CD4-positive, alpha-beta T cell (primary cell): ENCODE results near the gene TAF4B. TPM values are rescaled to one million over a fixed set of nuclear protein-coding genes. Genes with fewer than 3 reads are reported as not detected.

ENCODE experiments used
- ATAC-seq: fragments of 200-7000 bp; cut with Tn5 transposase; one replicate; pipeline ENCODE4 v1.10.0; 2022; ENCODE audit warnings: mild to moderate bottlenecking; ENCODE audit not compliant: poor library complexity
- CTCF ChIA-PET: fragments of 350-600 bp; sonication (Branson Sonifier 250); formaldehyde crosslinking; loops from one replicate; lab custom pipeline; 2021; ENCODE audit warnings: antibody characterized with exemption, inconsistent platforms; lab: Charles Lee
- POLR2A ChIA-PET: fragments of 350-600 bp; sonication (Branson Sonifier 250); formaldehyde crosslinking; loops from one replicate; lab custom pipeline; 2021; ENCODE audit warnings: antibody characterized with exemption, inconsistent platforms; lab: Charles Lee
- DNase-seq, 14 experiments: peaks; one replicate each; pipeline ENCODE4 v3.0.0-alpha.2; 2013 to 2020; ENCODE audit warnings: mixed read lengths in 2 of 14
- H3K27ac ChIP-seq, 2 donors: one replicate each; pipeline versions ENCODE4 v1.5.1 to v1.7.0; 2013; ENCODE audit warnings: low read length in 2 of 2, low read depth in 1 of 2, mild to moderate bottlenecking in 1 of 2
- H3K27me3 ChIP-seq, 2 experiments: 1 replicate in 1 of 2; 2 replicates in 1 of 2; pipeline versions ENCODE4 v1.6.1 to v1.7.0; 2013; ENCODE audit warnings: low read length in 2 of 2, control low read depth in 1 of 2, mild to moderate bottlenecking in 1 of 2, moderate library complexity in 1 of 2; ENCODE audit not compliant: insufficient read depth in 2 of 2, control insufficient read depth in 1 of 2
- H3K36me3 ChIP-seq: one replicate; pipeline ENCODE4 v1.6.1; 2013; ENCODE audit warnings: low read length, control low read depth; ENCODE audit not compliant: insufficient read depth
- H3K4me1 ChIP-seq: one replicate; pipeline ENCODE4 v1.6.1; 2013; ENCODE audit warnings: low read length, control low read depth; ENCODE audit not compliant: insufficient read depth
- H3K4me3 ChIP-seq: one replicate; pipeline ENCODE4 v1.5.1; 2013; ENCODE audit warnings: mild to moderate bottlenecking, low read length, moderate library complexity
- H3K9me3 ChIP-seq, 2 experiments: 1 replicate in 1 of 2; 2 replicates in 1 of 2; pipeline versions ENCODE4 v1.6.1 to v1.7.0; 2013; ENCODE audit warnings: low read length in 2 of 2, mild to moderate bottlenecking in 2 of 2, control low read depth in 1 of 2, moderate library complexity in 1 of 2; ENCODE audit not compliant: control insufficient read depth in 1 of 2, insufficient read depth in 1 of 2
- H3K27ac Mint-ChIP-seq: one replicate; pipeline ENCODE4 v1.8.0; 2020; ENCODE audit warnings: mixed read lengths
- H3K27me3 Mint-ChIP-seq: one replicate; pipeline ENCODE4 v1.8.0; 2021; ENCODE audit warnings: mixed read lengths
- H3K36me3 Mint-ChIP-seq: one replicate; pipeline ENCODE4 v1.8.0; 2021; ENCODE audit warnings: low read depth, mixed read lengths
- H3K4me1 Mint-ChIP-seq: one replicate; pipeline ENCODE4 v1.8.0; 2021; ENCODE audit warnings: low read depth, mixed read lengths
- H3K4me3 Mint-ChIP-seq: one replicate; pipeline ENCODE4 v1.8.0; 2020; ENCODE audit warnings: mild to moderate bottlenecking, mixed read lengths
- H3K9me3 Mint-ChIP-seq: one replicate; pipeline ENCODE4 v1.8.0; 2020; ENCODE audit warnings: mixed read lengths
- intact Hi-C, 2 experiments: fragments of 100-400 bp; cut with DNase I in 1 of 2; cut with micrococcal nuclease in 1 of 2; formaldehyde crosslinking; loops; one replicate each; pipeline versions ENCODE4 v1.15.1 to v1.9.0; 2023 to 2025; cut with DNase I, micrococcal nuclease
- total RNA-seq, 174 experiments: library from RNA in 2 of 174; stranded (reverse) in 2 of 174; gene quantifications; one replicate each; pipeline ENCODE4 v1.2.3 and lab custom pipeline; 2021 to 2026
- TF ChIP-seq, protein P1 (sequence below): fragments of 200-600 bp; IDR thresholded peaks from one replicate; pipeline ENCODE4 v1.8.0; 2022; ENCODE audit warnings: antibody characterized with exemption, mild to moderate bottlenecking

TAF4B gene
- total RNA-seq, 2 experiments from 2014 or later: 13.7 to 14.1 TPM

DNA sequence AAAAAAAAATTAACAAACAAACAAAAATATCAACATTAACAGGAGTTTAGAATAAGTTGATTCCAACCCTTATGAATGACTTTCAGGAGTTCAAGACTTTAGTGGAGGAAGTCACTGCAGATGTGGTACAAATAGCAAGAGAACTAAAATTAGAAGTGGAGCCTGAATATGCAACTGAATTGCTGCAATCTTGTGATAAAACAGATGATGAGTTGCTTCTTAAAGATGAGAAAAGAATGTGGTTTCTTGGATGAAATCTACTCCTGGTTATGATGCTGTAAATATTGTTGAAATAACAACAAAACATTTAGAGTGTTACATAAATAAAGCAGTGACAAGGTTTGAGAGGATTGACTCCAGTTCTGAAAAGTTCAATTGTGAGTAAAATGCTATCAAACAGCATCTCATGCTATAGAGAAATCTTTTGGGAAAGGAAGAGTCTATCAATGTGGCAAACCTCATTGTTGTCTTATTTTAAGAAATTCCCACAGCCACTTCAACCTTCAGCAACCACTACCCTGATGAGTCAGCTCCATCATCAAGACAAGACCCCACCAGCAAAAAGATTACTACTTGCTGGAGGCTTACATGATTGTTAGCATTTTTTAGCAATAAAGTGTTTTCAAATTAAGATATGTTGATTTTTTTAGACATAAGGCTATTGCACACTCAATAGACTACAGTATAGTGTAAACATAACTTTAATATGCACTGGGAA is 42.7 kb upstream of the TAF4B start:
- POLR2A ChIA-PET: no interaction called here
- TF ChIP-seq, protein P1, sequence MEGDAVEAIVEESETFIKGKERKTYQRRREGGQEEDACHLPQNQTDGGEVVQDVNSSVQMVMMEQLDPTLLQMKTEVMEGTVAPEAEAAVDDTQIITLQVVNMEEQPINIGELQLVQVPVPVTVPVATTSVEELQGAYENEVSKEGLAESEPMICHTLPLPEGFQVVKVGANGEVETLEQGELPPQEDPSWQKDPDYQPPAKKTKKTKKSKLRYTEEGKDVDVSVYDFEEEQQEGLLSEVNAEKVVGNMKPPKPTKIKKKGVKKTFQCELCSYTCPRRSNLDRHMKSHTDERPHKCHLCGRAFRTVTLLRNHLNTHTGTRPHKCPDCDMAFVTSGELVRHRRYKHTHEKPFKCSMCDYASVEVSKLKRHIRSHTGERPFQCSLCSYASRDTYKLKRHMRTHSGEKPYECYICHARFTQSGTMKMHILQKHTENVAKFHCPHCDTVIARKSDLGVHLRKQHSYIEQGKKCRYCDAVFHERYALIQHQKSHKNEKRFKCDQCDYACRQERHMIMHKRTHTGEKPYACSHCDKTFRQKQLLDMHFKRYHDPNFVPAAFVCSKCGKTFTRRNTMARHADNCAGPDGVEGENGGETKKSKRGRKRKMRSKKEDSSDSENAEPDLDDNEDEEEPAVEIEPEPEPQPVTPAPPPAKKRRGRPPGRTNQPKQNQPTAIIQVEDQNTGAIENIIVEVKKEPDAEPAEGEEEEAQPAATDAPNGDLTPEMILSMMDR: no peak
- H3K4me1 Mint-ChIP-seq: peaks cover 1% of the 10 kb centered on the region
- no peaks in the 10 kb centered on the region for H3K27me3 ChIP-seq
- H3K4me1 ChIP-seq: no peaks in the 10 kb centered on the region
- H3K9me3 ChIP-seq: no peaks in the 10 kb centered on the region
- H3K4me3 ChIP-seq: no peak overlapping the region
- H3K9me3 Mint-ChIP-seq: no peaks in the 10 kb centered on the region
- no peak for DNase-seq
- no peaks in the 10 kb centered on the region for H3K36me3 Mint-ChIP-seq
- no peak for ATAC-seq
- CTCF ChIA-PET: no interaction called here
- intact Hi-C loops: no loop called here
- no peak overlapping the region for H3K27ac Mint-ChIP-seq
- H3K27ac ChIP-seq: no peak overlapping the region
- H3K36me3 ChIP-seq: no peaks in the 10 kb centered on the region
- no peak overlapping the region for H3K4me3 Mint-ChIP-seq
- H3K27me3 Mint-ChIP-seq: no peaks in the 10 kb centered on the region

- no peaks in the 10 kb centered on the region for H3K27me3 Mint-ChIP-seq
Observed at GRCh38 chr18:26185267-26185666, 41.0 kb upstream of the TAF4B start.

DNA sequence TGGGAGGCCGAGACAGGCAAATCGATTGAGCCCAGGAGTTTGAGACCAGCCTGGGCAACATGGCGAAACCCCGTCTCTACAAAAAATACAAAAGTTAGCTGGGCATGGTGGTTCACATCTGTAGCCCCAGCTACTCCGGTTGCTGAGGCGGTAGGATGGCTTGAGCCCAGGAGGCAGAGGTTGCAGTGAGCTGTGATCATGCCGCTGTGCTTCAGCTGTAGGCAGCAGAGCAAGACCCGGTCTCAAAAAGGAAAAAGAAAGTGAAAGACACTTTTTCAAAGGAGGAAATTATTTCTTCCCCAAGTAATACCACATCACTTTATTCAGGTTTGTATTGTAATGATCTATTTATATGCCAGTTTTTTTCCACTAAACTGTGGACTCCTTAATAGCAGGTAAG is 35.7 kb upstream of the TAF4B start:
- Histone ChIP-seq H3K9me3 (no peaks in the 10 kb centered on the region), H3K27me3 (no peaks in the 10 kb centered on the region), H3K4me1 (peaks cover 8% of the 10 kb centered on the region), H3K4me3 (peak overlapping the region; percentile 41), H3K36me3 (no peaks in the 10 kb centered on the region), H3K27ac (peak overlapping the region; percentile 5 to 29)
- no peaks in the 10 kb centered on the region for H3K36me3 Mint-ChIP-seq
- intact Hi-C loops: loop anchor here in 1 of 2 experiments (2.0 kb wide), 1 partner anchor 36 kb away; the partner anchor contains the start of gene TAF4B
- ATAC-seq (peak; percentile 93), DNase-seq (peak; percentile 6 to 78 (median 34))
- ChIA-PET CTCF (no interaction called here), POLR2A (interaction anchor here (1.0 to 2.0 kb wide), 4 partner anchors 16 to 36 kb away, joined by 3 to 11 read pairs (median 4); partner anchors contain the start of gene TAF4B)
- H3K9me3 Mint-ChIP-seq: no peaks in the 10 kb centered on the region
- H3K27me3 Mint-ChIP-seq: no peaks in the 10 kb centered on the region
- H3K4me1 Mint-ChIP-seq: peaks cover 31% of the 10 kb centered on the region
- TF ChIP-seq, protein P1: no peak
- H3K4me3 Mint-ChIP-seq: peak overlapping the region; percentile 70
- peak overlapping the region; percentile 71 for H3K27ac Mint-ChIP-seq

More at GRCh38 chr18:26185267-26185666, 41.0 kb upstream of the TAF4B start:
- no peaks in the 10 kb centered on the region for H3K9me3 Mint-ChIP-seq
- Histone ChIP-seq H3K4me3 (no peak overlapping the region), H3K9me3 (no peaks in the 10 kb centered on the region), H3K27ac (no peak overlapping the region), H3K4me1 (peaks cover under 1% of the 10 kb centered on the region), H3K27me3 (no peaks in the 10 kb centered on the region), H3K36me3 (no peaks in the 10 kb centered on the region)
- CTCF ChIA-PET: no interaction called here
- no peak for DNase-seq
- no peak overlapping the region for H3K27ac Mint-ChIP-seq
- POLR2A ChIA-PET: no interaction called here
- TF ChIP-seq, protein P1: peak; percentile 40
- no peak overlapping the region for H3K4me3 Mint-ChIP-seq
- no peak for ATAC-seq
- H3K36me3 Mint-ChIP-seq: no peaks in the 10 kb centered on the region
- H3K4me1 Mint-ChIP-seq: peaks cover 14% of the 10 kb centered on the region
- intact Hi-C loops: no loop called here
